HepG2 (cell line): ENCODE data around the gene ZCCHC17. TPM values are rescaled to one million over a fixed set of nuclear protein-coding genes. Genes with fewer than 3 reads are reported as not detected.
A peak's percentile ranks its signal among the peaks of the same experiment; 100 is the strongest.

Experiments used
- GZF1 ChIP-seq: sonication (generic); formaldehyde crosslinking; IDR thresholded peaks from 2 replicates; pipeline ENCODE4 v1.5.1; 2020; ENCODE audit warnings: mild to moderate bottlenecking, missing genetic modification reagents
- HNRNPLL ChIP-seq: fragments of 200-400 bp; formaldehyde crosslinking; IDR thresholded peaks from 2 replicates; pipeline ENCODE4 v1.6.1; 2017; ENCODE audit warnings: mild to moderate bottlenecking, low read depth, low read length; ENCODE audit not compliant: poor library complexity, severe bottlenecking
- KDM4B ChIP-seq: sonication (generic); formaldehyde crosslinking; IDR thresholded peaks from 2 replicates; pipeline ENCODE4 v1.4.0; 2020; ENCODE audit warnings: missing genetic modification reagents
- MYC ChIP-seq: sonication (generic); formaldehyde crosslinking; IDR thresholded peaks from 2 replicates; pipeline ENCODE4 v1.9.0; 2021; ENCODE audit warnings: missing genetic modification reagents, borderline replicate concordance
- NONO ChIP-seq, 2 experiments: fragments of 450-650 bp in 1 of 2; sonication (generic) in 1 of 2; formaldehyde crosslinking in 1 of 2; IDR thresholded peaks in 1 of 2; conservative IDR thresholded peaks in 1 of 2; 2 replicates each; pipeline versions ENCODE4 v1.6.1 to v1.8.0; 2017 to 2022; ENCODE audit warnings: mild to moderate bottlenecking in 1 of 2, missing genetic modification reagents in 1 of 2, moderate library complexity in 1 of 2
- NR2C2 ChIP-seq: sonication (generic); formaldehyde crosslinking; IDR thresholded peaks from 2 replicates; pipeline ENCODE4 v1.4.0; 2020; ENCODE audit warnings: missing genetic modification reagents, mild to moderate bottlenecking, moderate library complexity, borderline replicate concordance
- NR2F6 ChIP-seq, 2 experiments: IDR thresholded peaks; 2 replicates each; pipeline ENCODE4 v1.6.1; 2016; ENCODE audit warnings: antibody characterized with exemption in 1 of 2, mild to moderate bottlenecking in 1 of 2
- PHF8 ChIP-seq: sonication (generic); formaldehyde crosslinking; IDR thresholded peaks from 2 replicates; pipeline ENCODE4 v1.5.0; 2020; ENCODE audit warnings: missing genetic modification reagents
- POLR2AphosphoS2 ChIP-seq: IDR thresholded peaks from 2 replicates; pipeline ENCODE4 v1.6.1; 2011; ENCODE audit warnings: low read depth, low read length, improper control_type of control experiment
- RORA ChIP-seq: sonication (generic); formaldehyde crosslinking; IDR thresholded peaks from 2 replicates; pipeline ENCODE4 v1.5.0; 2020; ENCODE audit warnings: mild to moderate bottlenecking, missing genetic modification reagents, moderate library complexity
- SOX13 ChIP-seq, 3 experiments: fragments of 450-650 bp in 1 of 3; sonication (generic) in 1 of 3; formaldehyde crosslinking in 1 of 3; IDR thresholded peaks in 2 of 3; conservative IDR thresholded peaks in 1 of 3; 2 replicates each; pipeline versions ENCODE4 v1.5.0 to v1.6.1; 2016 to 2020; ENCODE audit warnings: antibody characterized with exemption in 1 of 3, mild to moderate bottlenecking in 1 of 3, missing compliant biosample characterization in 1 of 3, missing genetic modification reagents in 1 of 3, moderate library complexity in 1 of 3
- ZMYM4 ChIP-seq: sonication (generic); formaldehyde crosslinking; IDR thresholded peaks from 2 replicates; pipeline ENCODE4 v1.8.1; 2023; ENCODE audit warnings: mild to moderate bottlenecking, missing genetic modification reagents
- ZNF136 ChIP-seq: sonication (generic); formaldehyde crosslinking; IDR thresholded peaks from 2 replicates; pipeline ENCODE4 v1.8.1; 2022; ENCODE audit warnings: low read depth, mild to moderate bottlenecking, moderate library complexity, missing genetic modification reagents
- ZNF20 ChIP-seq: sonication (generic); formaldehyde crosslinking; IDR thresholded peaks from 2 replicates; pipeline ENCODE4 v1.4.0; 2020; ENCODE audit warnings: mild to moderate bottlenecking, moderate library complexity, missing genetic modification reagents
- ZNF296 ChIP-seq: sonication (generic); formaldehyde crosslinking; conservative IDR thresholded peaks from 2 replicates; pipeline ENCODE4 v1.5.0; 2020; ENCODE audit warnings: mild to moderate bottlenecking, missing genetic modification reagents
- ZNF333 ChIP-seq: sonication (generic); formaldehyde crosslinking; IDR thresholded peaks from 2 replicates; pipeline ENCODE4 v1.4.0; 2020; ENCODE audit warnings: mild to moderate bottlenecking, missing genetic modification reagents, borderline replicate concordance
- ZNF883 ChIP-seq: sonication (generic); formaldehyde crosslinking; IDR thresholded peaks from 2 replicates; pipeline ENCODE4 v1.5.1; 2020; ENCODE audit warnings: mild to moderate bottlenecking, missing genetic modification reagents; ENCODE audit errors: not compliant biosample characterization
- polyA plus RNA-seq, 8 experiments: library from polyadenylated mRNA; depleted of rRNA in 3 of 8; stranded (reverse) in 7 of 8; unstranded in 1 of 8; fragments of >200 nt; fragmentation: Illumina TruSeq in 4 of 8; extraction: Trizol in 4 of 8; gene quantifications; 2 replicates each; pipeline versions ENCODE4 v1.2.1 to v1.2.3, GENCODE V29; 2011 to 2016; ENCODE audit warnings: low read depth in 4 of 8, missing spikeins in 1 of 8, mixed read lengths in 1 of 8; ENCODE audit not compliant: insufficient read depth in 1 of 8
- total RNA-seq, 5 experiments: library from RNA; depleted of rRNA; stranded (reverse); fragments of >200 nt; fragmentation: Illumina TruSeq; extraction: Trizol; gene quantifications; 2 replicates each; pipeline ENCODE4 v1.2.3, GENCODE V29; 2016; ENCODE audit warnings: low read depth in 1 of 5
- TF ChIP-seq, protein P1 (sequence below): sonication (generic); formaldehyde crosslinking; IDR thresholded peaks from 2 replicates; pipeline ENCODE4 v1.5.1; 2020; ENCODE audit warnings: mild to moderate bottlenecking, missing genetic modification reagents
- TF ChIP-seq, protein P2 (sequence below): IDR thresholded peaks from 2 replicates; pipeline ENCODE4 v1.6.1; 2016; ENCODE audit warnings: low read depth, control low read depth
- TF ChIP-seq, protein P3 (sequence below): IDR thresholded peaks from 2 replicates; pipeline ENCODE4 v1.6.1; 2012; ENCODE audit warnings: low read depth, low read length, improper control_type of control experiment

Gene ZCCHC17
- total and polyA plus RNA-seq, 2 of the 13 experiments (the other 11 are each of a cell fraction or from before 2014, with no cell fraction given), result 20.5 to 53.0 TPM

DNA sequence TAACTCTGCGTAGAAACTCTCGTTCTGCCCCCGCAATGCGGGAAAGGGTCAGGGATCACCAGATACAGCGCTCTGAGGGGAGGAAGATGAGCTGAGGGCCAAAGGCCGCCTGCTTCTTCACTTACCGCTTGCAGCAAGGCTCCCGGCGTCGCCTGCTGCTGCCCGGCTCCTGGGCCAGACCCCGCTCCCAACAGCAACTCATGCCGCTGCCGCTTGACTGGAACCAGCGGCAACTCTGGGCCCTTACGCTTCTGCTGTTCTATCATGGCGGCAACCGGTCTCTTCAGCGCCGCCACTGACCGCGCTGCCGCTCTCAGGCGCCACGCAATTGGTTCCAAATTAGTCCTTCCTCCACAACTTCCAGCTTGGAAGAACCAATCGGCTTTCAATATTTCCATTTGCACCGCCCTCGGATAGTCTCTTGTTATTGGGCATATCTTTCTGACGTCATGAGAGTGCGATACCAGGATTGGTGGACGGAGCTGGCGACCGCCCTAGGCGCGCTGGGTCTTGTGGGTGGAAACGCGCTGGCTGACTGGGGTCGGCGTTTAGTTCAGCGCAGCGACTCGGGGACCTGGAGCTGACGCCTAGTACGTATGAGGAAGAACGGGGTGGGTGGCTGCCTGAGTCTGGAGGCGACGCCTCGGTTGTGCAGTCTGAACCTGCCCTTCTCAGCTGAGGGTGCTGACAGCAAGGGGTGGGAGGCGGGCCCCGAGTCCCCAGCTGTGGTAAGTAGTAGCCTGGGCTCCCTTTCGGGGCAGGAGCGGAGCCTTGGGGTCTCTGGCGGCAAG is at the start of gene ZCCHC17, which contains the start of gene SNRNP40 (continued):
- TF ChIP-seq PHF8 (CRISPR knock-in tag) (peak; percentile 94), ZNF296 (CRISPR knock-in tag) (0 out of 2 replicates have a peak, but pooled peaks have one; percentile 62), GZF1 (CRISPR knock-in tag) (no peak), ZNF136 (CRISPR knock-in tag) (peak; percentile 65; the same call in 1 of the 2 replicates), KDM4B (CRISPR knock-in tag) (peak; percentile 66; the same call in 1 of the 2 replicates), HNRNPLL (peak; percentile 85), POLR2AphosphoS2 (no peak), NONO (IDR thresholded peaks at IDR 0.05) (no peak), NONO (CRISPR knock-in tag; conservative IDR thresholded peaks at IDR 0.05) (peak; percentile 64; the same call in 1 of the 2 replicates), ZNF883 (CRISPR knock-in tag) (peak; percentile 26), ZNF20 (CRISPR knock-in tag) (no peak), SOX13 (IDR thresholded peaks at IDR 0.05) (0 out of 2 replicates have a peak, but pooled peaks have one; percentile 19), SOX13 (CRISPR knock-in tag; conservative IDR thresholded peaks at IDR 0.05 in 1 of 2, IDR thresholded peaks at IDR 0.05 in 1 of 2) (no peak), ZMYM4 (CRISPR knock-in tag) (peak; percentile 72), ZNF333 (CRISPR knock-in tag) (0 out of 2 replicates have a peak, but pooled peaks have one; percentile 8), MYC (peak; percentile 77; the same call in 1 of the 2 replicates), NR2F6 (IDR thresholded peaks at IDR 0.05) (0 out of 2 replicates have a peak, but pooled peaks have one; percentile 9), NR2F6 (CRISPR knock-in tag; IDR thresholded peaks at IDR 0.05) (0 out of 2 replicates have a peak, but pooled peaks have one; percentile 44), NR2C2 (CRISPR knock-in tag) (peak; percentile 74; the same call in 1 of the 2 replicates), RORA (CRISPR knock-in tag) (no peak)
- TF ChIP-seq, protein P1, sequence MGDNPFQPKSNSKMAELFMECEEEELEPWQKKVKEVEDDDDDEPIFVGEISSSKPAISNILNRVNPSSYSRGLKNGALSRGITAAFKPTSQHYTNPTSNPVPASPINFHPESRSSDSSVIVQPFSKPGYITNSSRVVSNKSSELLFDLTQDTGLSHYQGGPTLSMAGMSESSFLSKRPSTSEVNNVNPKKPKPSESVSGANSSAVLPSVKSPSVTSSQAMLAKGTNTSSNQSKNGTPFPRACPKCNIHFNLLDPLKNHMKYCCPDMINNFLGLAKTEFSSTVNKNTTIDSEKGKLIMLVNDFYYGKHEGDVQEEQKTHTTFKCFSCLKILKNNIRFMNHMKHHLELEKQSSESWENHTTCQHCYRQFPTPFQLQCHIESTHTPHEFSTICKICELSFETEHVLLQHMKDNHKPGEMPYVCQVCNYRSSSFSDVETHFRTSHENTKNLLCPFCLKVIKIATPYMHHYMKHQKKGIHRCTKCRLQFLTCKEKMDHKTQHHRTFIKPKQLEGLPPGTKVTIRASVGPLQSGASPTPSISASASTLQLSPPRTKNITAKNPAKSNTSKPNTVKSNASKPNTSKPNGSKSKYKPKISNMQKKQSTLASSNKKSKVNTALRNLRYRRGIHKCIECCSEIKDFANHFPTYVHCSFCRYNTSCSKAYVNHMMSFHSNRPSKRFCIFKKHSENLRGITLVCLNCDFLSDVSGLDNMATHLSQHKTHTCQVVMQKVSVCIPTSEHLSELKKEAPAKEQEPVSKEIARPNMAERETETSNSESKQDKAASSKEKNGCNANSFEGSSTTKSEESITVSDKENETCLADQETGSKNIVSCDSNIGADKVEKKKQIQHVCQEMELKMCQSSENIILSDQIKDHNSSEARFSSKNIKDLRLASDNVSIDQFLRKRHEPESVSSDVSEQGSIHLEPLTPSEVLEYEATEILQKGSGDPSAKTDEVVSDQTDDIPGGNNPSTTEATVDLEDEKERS (CRISPR knock-in tag), result peak; percentile 70; the same call in 1 of the 2 replicates
- TF ChIP-seq, protein P2, sequence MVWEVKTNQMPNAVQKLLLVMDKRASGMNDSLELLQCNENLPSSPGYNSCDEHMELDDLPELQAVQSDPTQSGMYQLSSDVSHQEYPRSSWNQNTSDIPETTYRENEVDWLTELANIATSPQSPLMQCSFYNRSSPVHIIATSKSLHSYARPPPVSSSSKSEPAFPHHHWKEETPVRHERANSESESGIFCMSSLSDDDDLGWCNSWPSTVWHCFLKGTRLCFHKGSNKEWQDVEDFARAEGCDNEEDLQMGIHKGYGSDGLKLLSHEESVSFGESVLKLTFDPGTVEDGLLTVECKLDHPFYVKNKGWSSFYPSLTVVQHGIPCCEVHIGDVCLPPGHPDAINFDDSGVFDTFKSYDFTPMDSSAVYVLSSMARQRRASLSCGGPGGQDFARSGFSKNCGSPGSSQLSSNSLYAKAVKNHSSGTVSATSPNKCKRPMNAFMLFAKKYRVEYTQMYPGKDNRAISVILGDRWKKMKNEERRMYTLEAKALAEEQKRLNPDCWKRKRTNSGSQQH (CRISPR knock-in tag), result peak; percentile 70
- TF ChIP-seq, protein P3, sequence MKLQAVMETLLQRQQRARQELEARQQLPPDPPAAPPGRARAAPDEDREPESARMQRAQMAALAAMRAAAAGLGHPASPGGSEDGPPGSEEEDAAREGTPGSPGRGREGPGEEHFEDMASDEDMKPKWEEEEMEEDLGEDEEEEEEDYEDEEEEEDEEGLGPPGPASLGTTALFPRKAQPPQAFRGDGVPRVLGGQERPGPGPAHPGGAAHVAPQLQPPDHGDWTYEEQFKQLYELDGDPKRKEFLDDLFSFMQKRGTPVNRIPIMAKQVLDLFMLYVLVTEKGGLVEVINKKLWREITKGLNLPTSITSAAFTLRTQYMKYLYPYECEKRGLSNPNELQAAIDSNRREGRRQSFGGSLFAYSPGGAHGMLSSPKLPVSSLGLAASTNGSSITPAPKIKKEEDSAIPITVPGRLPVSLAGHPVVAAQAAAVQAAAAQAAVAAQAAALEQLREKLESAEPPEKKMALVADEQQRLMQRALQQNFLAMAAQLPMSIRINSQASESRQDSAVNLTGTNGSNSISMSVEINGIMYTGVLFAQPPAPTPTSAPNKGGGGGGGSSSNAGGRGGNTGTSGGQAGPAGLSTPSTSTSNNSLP, result no peak
